Spinal cord (tissue), 10 donors: ENCODE results near the gene SMPDL3A. TPM values are rescaled to one million over a fixed set of nuclear protein-coding genes. Genes with fewer than 3 reads are reported as not detected.

Source experiments
- DNase-seq, 6 donors: peaks; one replicate each; pipeline versions ENCODE4 v3.0.0 to v3.0.0-alpha.2; 2013 to 2015; ENCODE audit warnings: low spot score in 6 of 6, low read depth in 4 of 6
- H3K27ac ChIP-seq: one replicate; pipeline ENCODE4 v1.5.1; 2013; ENCODE audit warnings: low read depth, low read length, control low read depth
- H3K27me3 ChIP-seq: one replicate; pipeline ENCODE4 v1.6.1; 2013; ENCODE audit warnings: low read length; ENCODE audit not compliant: control insufficient read depth, insufficient read depth
- H3K36me3 ChIP-seq: one replicate; pipeline ENCODE4 v1.6.1; 2013; ENCODE audit warnings: low read length; ENCODE audit not compliant: control insufficient read depth, insufficient read depth
- H3K4me1 ChIP-seq: one replicate; pipeline ENCODE4 v1.6.1; 2013; ENCODE audit warnings: low read length; ENCODE audit not compliant: control insufficient read depth, insufficient read depth
- H3K4me3 ChIP-seq: one replicate; pipeline ENCODE4 v1.5.1; 2013; ENCODE audit warnings: low read depth, low read length, control low read depth
- H3K9me3 ChIP-seq: one replicate; pipeline ENCODE4 v1.6.1; 2013; ENCODE audit warnings: low read length; ENCODE audit not compliant: control insufficient read depth, insufficient read depth
- WGBS: methylation state at CpG from one replicate; pipeline ENCODE4 v1.1.5; 2013; ENCODE audit warnings: missing lambda C conversion rate; ENCODE audit not compliant: insufficient coverage; 5-methylcytosine and 5-hydroxymethylcytosine counted together
- polyA plus RNA-seq, 2 donors: library from polyadenylated mRNA; unstranded; fragments of 120-200 nt; gene quantifications; one replicate each; pipeline ENCODE4 v1.2.1, GENCODE V29; 2013; ENCODE audit not compliant: insufficient read length in 2 of 2
- total RNA-seq, 2 donors: library from RNA; depleted of rRNA in 1 of 2; stranded (reverse); fragments of 120-200 nt in 1 of 2; fragments of >200 nt in 1 of 2; gene quantifications; one replicate each; pipeline versions ENCODE4 v1.2.3 to v1.2.4, GENCODE V29; 2013 to 2014
- donor health status: healthy.

Gene SMPDL3A
- total and polyA plus RNA-seq, 4 donors, result 9.0 to 19.1 (median 11.0) TPM

- Histone ChIP-seq H3K9me3 (no peaks in the 10 kb centered on the region), H3K4me1 (no peaks in the 10 kb centered on the region), H3K36me3 (no peaks in the 10 kb centered on the region), H3K27ac (no peak overlapping the region), H3K27me3 (no peaks in the 10 kb centered on the region), H3K4me3 (no peak overlapping the region)
- DNase-seq, result no peak
- 86% methylated on average over 3 of the region's 3 CpGs for WGBS
These were observed 37.7 kb upstream of the SMPDL3A start for GRCh38 chr6:122751326-122751725.

- Histone ChIP-seq H3K4me3 (no peak overlapping the region), H3K27ac (no peak overlapping the region)
- WGBS, result no CpG with 5 or more reads among the region's 1 CpG
These were observed 36.6 kb upstream of the SMPDL3A start for GRCh38 chr6:122752459-122752858.

GRCh38 chr6:122753000-122753687 is 35.9 kb upstream of the SMPDL3A start:
- H3K36me3 ChIP-seq, result no peaks in the 10 kb centered on the region
- H3K9me3 ChIP-seq, result no peaks in the 10 kb centered on the region
- peak overlapping the region; percentile 63 for H3K27ac ChIP-seq
- no peaks in the 10 kb centered on the region for H3K27me3 ChIP-seq
- H3K4me1 ChIP-seq, result no peaks in the 10 kb centered on the region
- peak in 1 of 6 donors; percentile 58 for DNase-seq
- no peak overlapping the region for H3K4me3 ChIP-seq
- 55% methylated on average over 8 of the region's 10 CpGs for WGBS

More at GRCh38 chr6:122752459-122752858, 36.6 kb upstream of the SMPDL3A start:
- no peak for DNase-seq
- H3K36me3 ChIP-seq, result no peaks in the 10 kb centered on the region
- H3K27me3 ChIP-seq, result no peaks in the 10 kb centered on the region
- no peaks in the 10 kb centered on the region for H3K4me1 ChIP-seq
- no peaks in the 10 kb centered on the region for H3K9me3 ChIP-seq

- no peaks in the 10 kb centered on the region for H3K4me1 ChIP-seq
- H3K4me3 ChIP-seq, result no peak overlapping the region
- no peaks in the 10 kb centered on the region for H3K36me3 ChIP-seq
- WGBS, result 40% methylated on average over 1 of the region's 5 CpGs
- H3K27ac ChIP-seq, result peak overlapping the region; percentile 63
- no peaks in the 10 kb centered on the region for H3K27me3 ChIP-seq
- no peaks in the 10 kb centered on the region for H3K9me3 ChIP-seq
- peak in 1 of 6 donors; percentile 69 for DNase-seq
These were observed 35.4 kb upstream of the SMPDL3A start for GRCh38 chr6:122753688-122754056.

GRCh38 chr6:122754191-122754731 is 34.8 kb upstream of the SMPDL3A start:
- no peaks in the 10 kb centered on the region for H3K9me3 ChIP-seq
- H3K4me3 ChIP-seq, result no peak overlapping the region
- no peaks in the 10 kb centered on the region for H3K27me3 ChIP-seq
- peak overlapping the region; percentile 44 for H3K27ac ChIP-seq
- WGBS, result 74% methylated on average over 4 of the region's 5 CpGs
- H3K4me1 ChIP-seq, result no peaks in the 10 kb centered on the region
- no peaks in the 10 kb centered on the region for H3K36me3 ChIP-seq
- no peak for DNase-seq

GRCh38 chr6:122755901-122756300 is 33.2 kb upstream of the SMPDL3A start:
- no peak for DNase-seq
- no peaks in the 10 kb centered on the region for H3K27me3 ChIP-seq
- H3K4me3 ChIP-seq, result no peak overlapping the region
- H3K27ac ChIP-seq, result no peak overlapping the region
- no peaks in the 10 kb centered on the region for H3K4me1 ChIP-seq
- H3K9me3 ChIP-seq, result no peaks in the 10 kb centered on the region
- 70% methylated on average over 9 of the region's 9 CpGs for WGBS
- no peaks in the 10 kb centered on the region for H3K36me3 ChIP-seq

- no peaks in the 10 kb centered on the region for H3K4me1 ChIP-seq
- no peaks in the 10 kb centered on the region for H3K36me3 ChIP-seq
- no peak overlapping the region for H3K27ac ChIP-seq
- no peaks in the 10 kb centered on the region for H3K27me3 ChIP-seq
- WGBS, result no CpG with 5 or more reads among the region's 1 CpG
- DNase-seq, result no peak
- no peak overlapping the region for H3K4me3 ChIP-seq
- no peaks in the 10 kb centered on the region for H3K9me3 ChIP-seq
These were observed 30.1 kb upstream of the SMPDL3A start for GRCh38 chr6:122758927-122759334.

- no peak overlapping the region for H3K27ac ChIP-seq
- no peak overlapping the region for H3K4me3 ChIP-seq
- H3K4me1 ChIP-seq, result no peaks in the 10 kb centered on the region
- no peaks in the 10 kb centered on the region for H3K36me3 ChIP-seq
- no peaks in the 10 kb centered on the region for H3K9me3 ChIP-seq
- H3K27me3 ChIP-seq, result no peaks in the 10 kb centered on the region
- peak in 1 of 6 donors; percentile 53 for DNase-seq
These were observed 28.7 kb upstream of the SMPDL3A start for GRCh38 chr6:122760330-122760729.

GRCh38 chr6:122766256-122766655 is 22.8 kb upstream of the SMPDL3A start:
- no peak overlapping the region for H3K4me3 ChIP-seq
- no peak for DNase-seq
- H3K27ac ChIP-seq, result no peak overlapping the region
- H3K27me3 ChIP-seq, result no peaks in the 10 kb centered on the region
- H3K4me1 ChIP-seq, result no peaks in the 10 kb centered on the region
- no peaks in the 10 kb centered on the region for H3K36me3 ChIP-seq
- H3K9me3 ChIP-seq, result no peaks in the 10 kb centered on the region

- no peak overlapping the region for H3K4me3 ChIP-seq
- no peak overlapping the region for H3K27ac ChIP-seq
- DNase-seq, result peak in 1 of 6 donors; percentile 82
- no CpG with 5 or more reads among the region's 1 CpG for WGBS
- no peaks in the 10 kb centered on the region for H3K4me1 ChIP-seq
- H3K9me3 ChIP-seq, result no peaks in the 10 kb centered on the region
- H3K36me3 ChIP-seq, result no peaks in the 10 kb centered on the region
- no peaks in the 10 kb centered on the region for H3K27me3 ChIP-seq
These were observed 18.0 kb upstream of the SMPDL3A start for GRCh38 chr6:122770835-122771601.
